Endothelial cell of umbilical vein (primary cell): ENCODE results near the gene BTC.

Source experiments
- EZH2 ChIP-seq: IDR thresholded peaks from 2 replicates; pipeline ENCODE4 v1.6.1; 2012; ENCODE audit warnings: borderline replicate concordance, low read depth, mild to moderate bottlenecking, moderate library complexity, low read length, inconsistent platforms; ENCODE audit not compliant: severe bottlenecking
- MYC ChIP-seq: IDR thresholded peaks from one replicate; pipeline ENCODE4 v1.6.1; 2011; ENCODE audit warnings: mild to moderate bottlenecking, low read depth, low read length
- POLR2A ChIP-seq: IDR thresholded peaks from 2 replicates; pipeline ENCODE4 v1.6.1; 2012; ENCODE audit warnings: low read depth, mild to moderate bottlenecking, control low read depth, low read length
- POLR2AphosphoS5 ChIP-seq: IDR thresholded peaks from 2 replicates; pipeline ENCODE4 v1.6.1; 2012; ENCODE audit warnings: low read depth, mild to moderate bottlenecking, control low read depth, low read length, moderate library complexity; ENCODE audit not compliant: insufficient read depth
- TF ChIP-seq, protein P1 (sequence below), 2 donors: IDR thresholded peaks; 1 replicate in 1 of 2; 2 replicates in 1 of 2; pipeline ENCODE4 v1.5.1; 2011; ENCODE audit warnings: low read length in 2 of 2, mild to moderate bottlenecking in 2 of 2, moderate library complexity in 2 of 2, control low read depth in 1 of 2, inconsistent platforms in 1 of 2, low read depth in 1 of 2; ENCODE audit not compliant: insufficient read depth in 1 of 2; ENCODE audit errors: extremely low read depth in 1 of 2
- TF ChIP-seq, protein P2 (sequence below): IDR thresholded peaks from 2 replicates; pipeline ENCODE4 v1.6.1; 2011; ENCODE audit not compliant: insufficient read depth, insufficient read length

- TF ChIP-seq, protein P1, sequence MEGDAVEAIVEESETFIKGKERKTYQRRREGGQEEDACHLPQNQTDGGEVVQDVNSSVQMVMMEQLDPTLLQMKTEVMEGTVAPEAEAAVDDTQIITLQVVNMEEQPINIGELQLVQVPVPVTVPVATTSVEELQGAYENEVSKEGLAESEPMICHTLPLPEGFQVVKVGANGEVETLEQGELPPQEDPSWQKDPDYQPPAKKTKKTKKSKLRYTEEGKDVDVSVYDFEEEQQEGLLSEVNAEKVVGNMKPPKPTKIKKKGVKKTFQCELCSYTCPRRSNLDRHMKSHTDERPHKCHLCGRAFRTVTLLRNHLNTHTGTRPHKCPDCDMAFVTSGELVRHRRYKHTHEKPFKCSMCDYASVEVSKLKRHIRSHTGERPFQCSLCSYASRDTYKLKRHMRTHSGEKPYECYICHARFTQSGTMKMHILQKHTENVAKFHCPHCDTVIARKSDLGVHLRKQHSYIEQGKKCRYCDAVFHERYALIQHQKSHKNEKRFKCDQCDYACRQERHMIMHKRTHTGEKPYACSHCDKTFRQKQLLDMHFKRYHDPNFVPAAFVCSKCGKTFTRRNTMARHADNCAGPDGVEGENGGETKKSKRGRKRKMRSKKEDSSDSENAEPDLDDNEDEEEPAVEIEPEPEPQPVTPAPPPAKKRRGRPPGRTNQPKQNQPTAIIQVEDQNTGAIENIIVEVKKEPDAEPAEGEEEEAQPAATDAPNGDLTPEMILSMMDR (IDR thresholded peaks at IDR 0.05; ENCODE audit: extremely low read depth in 1 of 2, insufficient read depth in 1 of 2, low read depth in 1 of 2, low read length in 2 of 2), result no peak
- TF ChIP-seq EZH2 (no peak), POLR2A (no peak), MYC (no peak), POLR2AphosphoS5 (no peak)
- TF ChIP-seq, protein P2, sequence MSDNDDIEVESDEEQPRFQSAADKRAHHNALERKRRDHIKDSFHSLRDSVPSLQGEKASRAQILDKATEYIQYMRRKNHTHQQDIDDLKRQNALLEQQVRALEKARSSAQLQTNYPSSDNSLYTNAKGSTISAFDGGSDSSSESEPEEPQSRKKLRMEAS, result no peak
Observed at GRCh38 chr4:74733756-74734155, 60.6 kb downstream of the BTC start.
